ENCODE measurements around the gene ADAMTS1. TPM values are rescaled to one million over a fixed set of nuclear protein-coding genes. Genes with fewer than 3 reads are reported as not detected.

Gene ADAMTS1
- total RNA-seq, 4 donors from 2014 or later, result 21.2 to 29.2 (median 22.5) TPM

GRCh38 chr21:26844258-26845065, 747 bp downstream of the ADAMTS1 start:
- H3K9me3 ChIP-seq, result no peaks in the 10 kb centered on the region
- peak overlapping the region; percentile 82 for H3K4me3 ChIP-seq
- peaks cover 9% of the 10 kb centered on the region for H3K36me3 ChIP-seq
- TF ChIP-seq POLR2AphosphoS5 (IDR thresholded peaks at IDR 0.05) (no peak), POLR2A (IDR thresholded peaks at IDR 0.05) (no peak), EP300 (IDR thresholded peaks at IDR 0.05) (no peak), CTCF (IDR thresholded peaks at IDR 0.05) (no peak)
- no peaks in the 10 kb centered on the region for H3K27me3 ChIP-seq
- H3K4me1 ChIP-seq, result peaks cover 40% of the 10 kb centered on the region
- H3K27ac ChIP-seq, result peak overlapping the region; percentile 90
- DNase-seq (ENCODE audit: low spot score in 2 of 2), result peak in 1 of 2 donors; percentile 72
- 0% methylated on average over 25 of the region's 96 CpGs for WGBS

GRCh38 chr21:26843933-26844257, 1.3 kb downstream of the ADAMTS1 start:
- Histone ChIP-seq H3K4me1 (peaks cover 36% of the 10 kb centered on the region), H3K4me3 (peak overlapping the region; percentile 82), H3K27ac (peak overlapping the region; percentile 90), H3K36me3 (peaks cover 15% of the 10 kb centered on the region), H3K9me3 (no peaks in the 10 kb centered on the region), H3K27me3 (no peaks in the 10 kb centered on the region)
- DNase-seq (ENCODE audit: low spot score in 2 of 2), result no peak
- WGBS, result 1% methylated on average over 10 of the region's 11 CpGs
- TF ChIP-seq POLR2A (IDR thresholded peaks at IDR 0.05) (no peak), CTCF (IDR thresholded peaks at IDR 0.05) (no peak), POLR2AphosphoS5 (IDR thresholded peaks at IDR 0.05) (no peak), EP300 (IDR thresholded peaks at IDR 0.05) (no peak)

- H3K4me1 ChIP-seq, result peaks cover 36% of the 10 kb centered on the region
These were observed 2.0 kb downstream of the ADAMTS1 start for GRCh38 chr21:26842974-26843932.

GRCh38 chr21:26842300-26842699, 2.9 kb downstream of the ADAMTS1 start:
- 61% methylated on average over 11 of the region's 11 CpGs for WGBS
- Histone ChIP-seq H3K27me3 (no peaks in the 10 kb centered on the region), H3K27ac (peak overlapping the region; percentile 90), H3K4me3 (peak overlapping the region; percentile 82), H3K4me1 (peaks cover 40% of the 10 kb centered on the region), H3K36me3 (peaks cover 31% of the 10 kb centered on the region), H3K9me3 (no peaks in the 10 kb centered on the region)
- TF ChIP-seq EP300 (IDR thresholded peaks at IDR 0.05) (no peak), POLR2AphosphoS5 (IDR thresholded peaks at IDR 0.05) (no peak), POLR2A (IDR thresholded peaks at IDR 0.05) (no peak), CTCF (IDR thresholded peaks at IDR 0.05) (no peak)
- DNase-seq (ENCODE audit: low spot score in 2 of 2), result no peak

More at GRCh38 chr21:26842974-26843932, 2.0 kb downstream of the ADAMTS1 start:
- peak overlapping the region; percentile 90 for H3K27ac ChIP-seq
- WGBS, result under 1% methylated on average over 30 of the region's 35 CpGs
- H3K27me3 ChIP-seq, result no peaks in the 10 kb centered on the region
- peak; percentile 91 to 95 for DNase-seq (ENCODE audit: low spot score in 2 of 2)
- peak overlapping the region; percentile 82 for H3K4me3 ChIP-seq
- peaks cover 21% of the 10 kb centered on the region for H3K36me3 ChIP-seq
- TF ChIP-seq CTCF (IDR thresholded peaks at IDR 0.05) (no peak), POLR2AphosphoS5 (IDR thresholded peaks at IDR 0.05) (peak in 1 of 3 donors; percentile 39)
- H3K9me3 ChIP-seq, result no peaks in the 10 kb centered on the region

- DNase-seq (ENCODE audit: low spot score in 2 of 2), result no peak
- Histone ChIP-seq H3K4me3 (peak overlapping the region; percentile 82), H3K27ac (no peak overlapping the region), H3K27me3 (no peaks in the 10 kb centered on the region), H3K36me3 (peaks cover 40% of the 10 kb centered on the region), H3K9me3 (no peaks in the 10 kb centered on the region), H3K4me1 (peaks cover 36% of the 10 kb centered on the region)
- WGBS, result 38% methylated on average over 7 of the region's 7 CpGs
- TF ChIP-seq POLR2AphosphoS5 (IDR thresholded peaks at IDR 0.05), result peak in 2 of 3 donors; percentile 4 to 34
- TF ChIP-seq EP300 (IDR thresholded peaks at IDR 0.05), result no peak
These were observed 4.3 kb downstream of the ADAMTS1 start for GRCh38 chr21:26840912-26841311.

All from suprapubic skin (tissue), 4 donors.